22Rv1 (cell line): ENCODE results near the gene PTPRM.

Source experiments
- ZFX ChIP-seq: fragments of 450-650 bp; IDR thresholded peaks from 2 replicates; pipeline ENCODE4 v1.6.1; 2017; ENCODE audit warnings: antibody characterized with exemption, borderline replicate concordance
- TF ChIP-seq, protein P1 (sequence below): fragments of 450-650 bp; IDR thresholded peaks from 2 replicates; pipeline ENCODE4 v1.5.1; 2017; ENCODE audit warnings: mild to moderate bottlenecking

DNA sequence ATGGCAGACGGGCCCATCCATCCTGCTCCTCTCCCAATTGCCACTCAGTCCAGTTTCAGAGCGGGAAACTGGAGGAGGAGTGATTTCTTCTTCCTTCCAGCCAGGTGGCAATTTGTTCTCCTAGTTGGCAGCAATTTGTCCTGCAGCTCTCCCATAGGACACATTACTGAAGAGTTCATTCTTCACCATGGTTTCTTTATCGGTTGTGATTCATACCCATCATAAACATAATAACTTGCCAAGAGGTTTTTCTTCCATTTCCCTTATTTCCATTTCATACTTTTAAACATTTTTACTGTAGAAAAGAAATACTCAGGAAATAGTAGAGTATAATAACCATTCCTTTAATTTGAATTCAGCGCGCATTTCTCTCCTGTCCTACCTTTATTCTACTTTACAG lies 664.2 kb downstream of the PTPRM start:
- TF ChIP-seq, protein P1, sequence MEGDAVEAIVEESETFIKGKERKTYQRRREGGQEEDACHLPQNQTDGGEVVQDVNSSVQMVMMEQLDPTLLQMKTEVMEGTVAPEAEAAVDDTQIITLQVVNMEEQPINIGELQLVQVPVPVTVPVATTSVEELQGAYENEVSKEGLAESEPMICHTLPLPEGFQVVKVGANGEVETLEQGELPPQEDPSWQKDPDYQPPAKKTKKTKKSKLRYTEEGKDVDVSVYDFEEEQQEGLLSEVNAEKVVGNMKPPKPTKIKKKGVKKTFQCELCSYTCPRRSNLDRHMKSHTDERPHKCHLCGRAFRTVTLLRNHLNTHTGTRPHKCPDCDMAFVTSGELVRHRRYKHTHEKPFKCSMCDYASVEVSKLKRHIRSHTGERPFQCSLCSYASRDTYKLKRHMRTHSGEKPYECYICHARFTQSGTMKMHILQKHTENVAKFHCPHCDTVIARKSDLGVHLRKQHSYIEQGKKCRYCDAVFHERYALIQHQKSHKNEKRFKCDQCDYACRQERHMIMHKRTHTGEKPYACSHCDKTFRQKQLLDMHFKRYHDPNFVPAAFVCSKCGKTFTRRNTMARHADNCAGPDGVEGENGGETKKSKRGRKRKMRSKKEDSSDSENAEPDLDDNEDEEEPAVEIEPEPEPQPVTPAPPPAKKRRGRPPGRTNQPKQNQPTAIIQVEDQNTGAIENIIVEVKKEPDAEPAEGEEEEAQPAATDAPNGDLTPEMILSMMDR: no peak
- no peak for TF ChIP-seq ZFX
